ENCODE measurements around the gene C21orf91.
A peak's percentile ranks its signal among the peaks of the same experiment; 100 is the strongest.

The C21orf91 gene

DNA sequence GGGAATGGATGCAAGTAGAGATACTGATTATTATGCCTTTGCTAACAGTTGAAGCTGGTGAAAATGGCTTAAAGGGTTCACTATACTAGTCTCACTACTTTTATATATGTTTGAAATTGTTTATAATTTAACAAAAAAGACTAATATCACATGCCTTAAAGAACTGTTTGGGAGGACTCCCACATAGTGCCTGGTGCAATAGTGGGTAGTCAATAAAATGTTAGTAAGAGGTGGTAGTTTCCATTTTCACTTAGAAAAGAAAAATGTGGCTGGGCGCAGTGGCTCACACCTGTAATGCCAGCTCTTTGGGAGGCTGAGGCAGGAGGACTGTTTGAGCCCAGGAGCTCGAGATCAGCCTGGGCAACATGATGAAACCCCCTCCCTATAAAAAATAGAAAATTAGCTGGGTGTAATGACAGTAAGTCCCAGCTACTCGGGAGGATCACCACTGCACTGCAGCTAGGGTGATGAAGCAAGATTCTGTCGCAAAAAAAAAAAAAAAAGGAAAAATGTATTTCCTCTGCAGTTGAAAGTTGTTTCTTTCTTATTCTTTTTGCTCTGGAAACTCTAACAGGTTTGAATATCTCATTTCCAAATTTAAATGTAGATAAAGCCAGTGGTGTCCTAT, 24.5 kb downstream of the C21orf91 start:
- TF ChIP-seq, protein P1, sequence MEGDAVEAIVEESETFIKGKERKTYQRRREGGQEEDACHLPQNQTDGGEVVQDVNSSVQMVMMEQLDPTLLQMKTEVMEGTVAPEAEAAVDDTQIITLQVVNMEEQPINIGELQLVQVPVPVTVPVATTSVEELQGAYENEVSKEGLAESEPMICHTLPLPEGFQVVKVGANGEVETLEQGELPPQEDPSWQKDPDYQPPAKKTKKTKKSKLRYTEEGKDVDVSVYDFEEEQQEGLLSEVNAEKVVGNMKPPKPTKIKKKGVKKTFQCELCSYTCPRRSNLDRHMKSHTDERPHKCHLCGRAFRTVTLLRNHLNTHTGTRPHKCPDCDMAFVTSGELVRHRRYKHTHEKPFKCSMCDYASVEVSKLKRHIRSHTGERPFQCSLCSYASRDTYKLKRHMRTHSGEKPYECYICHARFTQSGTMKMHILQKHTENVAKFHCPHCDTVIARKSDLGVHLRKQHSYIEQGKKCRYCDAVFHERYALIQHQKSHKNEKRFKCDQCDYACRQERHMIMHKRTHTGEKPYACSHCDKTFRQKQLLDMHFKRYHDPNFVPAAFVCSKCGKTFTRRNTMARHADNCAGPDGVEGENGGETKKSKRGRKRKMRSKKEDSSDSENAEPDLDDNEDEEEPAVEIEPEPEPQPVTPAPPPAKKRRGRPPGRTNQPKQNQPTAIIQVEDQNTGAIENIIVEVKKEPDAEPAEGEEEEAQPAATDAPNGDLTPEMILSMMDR (IDR thresholded peaks at IDR 0.05; ENCODE audit: low read depth, low read length, missing control alignments), result no peak
- H3K4me3 ChIP-seq (ENCODE audit: low read depth, low read length), result no peak overlapping the region
- no peak for DNase-seq (ENCODE audit: low read depth)

DNA sequence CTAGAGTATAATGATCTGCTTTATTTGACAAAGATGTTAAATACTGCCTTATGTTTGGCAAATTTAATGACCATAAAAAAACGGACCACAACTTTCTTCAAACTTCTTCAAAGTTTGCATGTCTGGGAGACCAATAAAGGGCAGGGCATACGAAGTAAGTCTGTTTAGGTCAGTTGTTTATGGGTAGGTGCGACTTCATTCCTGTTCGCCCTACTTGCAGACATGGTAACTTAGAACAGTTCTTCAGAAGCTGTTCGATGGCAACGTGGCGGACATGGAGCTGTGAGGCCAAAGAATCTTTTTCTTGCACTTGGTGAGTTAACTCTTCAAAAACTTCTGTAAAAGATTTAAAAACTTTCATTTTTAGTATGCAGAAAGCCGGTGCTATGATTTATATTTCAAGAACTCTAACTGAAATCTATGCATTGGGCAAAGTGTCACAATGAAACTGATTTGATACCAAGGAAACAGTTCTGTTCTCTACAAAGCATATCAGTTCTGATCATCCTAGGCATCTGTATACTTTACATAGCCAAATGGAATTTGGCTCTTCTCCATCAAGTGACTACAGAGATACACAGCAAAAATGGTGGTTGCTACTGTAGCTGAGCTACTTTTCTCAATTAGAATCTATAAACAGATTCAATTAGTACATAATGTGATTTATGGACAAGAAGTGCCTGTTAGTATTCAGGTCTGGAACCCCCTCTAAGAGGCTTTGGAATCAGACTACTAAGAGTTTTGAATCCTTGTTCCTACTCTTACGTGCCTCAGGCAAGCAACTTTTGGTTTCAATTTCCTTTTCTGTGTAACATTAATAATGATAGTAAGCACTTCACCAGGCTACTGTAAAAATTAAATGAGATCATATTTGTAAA, 25.7 kb downstream of the C21orf91 start:
- DNase-seq (ENCODE audit: low read depth), result no peak
- peak overlapping the region; percentile 44; the same call in 1 of the 2 replicates for H3K4me3 ChIP-seq (ENCODE audit: low read depth, low read length)
- TF ChIP-seq, protein P1 (IDR thresholded peaks at IDR 0.05; ENCODE audit: low read depth, low read length, missing control alignments), result no peak

DNA sequence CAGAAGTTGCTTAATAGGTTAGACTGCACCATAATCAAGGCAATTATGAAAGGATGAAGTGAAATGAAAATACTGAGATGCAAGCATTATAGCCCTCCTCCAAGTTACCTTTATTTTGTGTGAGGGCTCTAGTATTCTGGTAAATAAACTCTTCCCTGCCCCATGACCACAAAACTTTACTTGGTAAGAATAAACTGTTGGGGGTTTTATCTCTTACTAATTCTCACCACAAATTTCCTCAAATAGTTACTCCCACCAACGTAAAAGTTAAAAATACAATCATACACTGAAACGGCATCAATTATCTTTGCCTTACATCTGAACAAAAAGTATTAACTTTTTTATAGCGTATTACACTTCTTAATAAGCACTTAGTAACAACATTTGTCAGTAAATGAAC, 29.5 kb downstream of the C21orf91 start:
- TF ChIP-seq, protein P1 (IDR thresholded peaks at IDR 0.05; ENCODE audit: low read depth, low read length, missing control alignments), result no peak
- H3K4me3 ChIP-seq (ENCODE audit: low read depth, low read length), result no peak overlapping the region
- no peak for DNase-seq (ENCODE audit: low read depth)

DNA sequence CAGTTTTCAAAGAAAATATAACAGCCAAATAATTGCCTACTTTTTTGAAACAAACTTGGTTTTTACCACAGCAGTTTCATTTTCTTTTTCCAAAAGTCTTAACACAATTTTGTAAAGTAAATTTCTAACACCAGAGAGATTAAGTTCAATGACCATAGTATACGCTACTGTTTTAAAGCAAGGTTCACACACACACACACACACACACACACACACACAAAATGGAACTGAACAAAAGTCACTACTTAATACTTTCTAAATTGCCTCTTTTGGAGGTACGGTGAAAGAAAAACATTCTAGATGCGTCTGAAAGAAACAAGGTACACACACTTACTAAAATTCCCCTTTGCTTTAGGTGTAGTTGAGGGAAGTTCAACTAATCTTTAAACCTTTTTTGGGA, 30.1 kb downstream of the C21orf91 start:
- TF ChIP-seq, protein P1 (IDR thresholded peaks at IDR 0.05; ENCODE audit: low read depth, low read length, missing control alignments), result no peak

DNA sequence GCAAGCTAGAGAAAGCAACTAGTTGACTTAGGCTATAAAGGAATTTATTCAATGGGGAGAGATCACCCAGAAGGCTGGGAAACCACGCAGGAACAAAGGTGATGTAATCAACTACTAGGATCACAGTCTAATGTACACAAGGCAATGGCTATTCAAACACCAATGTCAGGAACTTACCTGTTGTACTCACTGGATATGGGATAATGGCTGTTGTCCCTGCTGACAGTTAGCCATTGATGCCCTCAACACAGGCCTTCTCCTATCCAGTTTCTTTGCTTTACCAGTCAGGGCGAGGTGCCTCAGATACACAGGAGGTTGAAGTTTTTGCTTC, 32.3 kb downstream of the C21orf91 start:
- no peak for DNase-seq (ENCODE audit: low read depth)
- no peak overlapping the region for H3K4me3 ChIP-seq (ENCODE audit: low read depth, low read length)
- TF ChIP-seq, protein P1 (IDR thresholded peaks at IDR 0.05; ENCODE audit: low read depth, low read length, missing control alignments), result no peak

More for the DNA sequence above, 30.1 kb downstream of the C21orf91 start:
- no peak for DNase-seq (ENCODE audit: low read depth)
- H3K4me3 ChIP-seq (ENCODE audit: low read depth, low read length), result no peak overlapping the region

DNA sequence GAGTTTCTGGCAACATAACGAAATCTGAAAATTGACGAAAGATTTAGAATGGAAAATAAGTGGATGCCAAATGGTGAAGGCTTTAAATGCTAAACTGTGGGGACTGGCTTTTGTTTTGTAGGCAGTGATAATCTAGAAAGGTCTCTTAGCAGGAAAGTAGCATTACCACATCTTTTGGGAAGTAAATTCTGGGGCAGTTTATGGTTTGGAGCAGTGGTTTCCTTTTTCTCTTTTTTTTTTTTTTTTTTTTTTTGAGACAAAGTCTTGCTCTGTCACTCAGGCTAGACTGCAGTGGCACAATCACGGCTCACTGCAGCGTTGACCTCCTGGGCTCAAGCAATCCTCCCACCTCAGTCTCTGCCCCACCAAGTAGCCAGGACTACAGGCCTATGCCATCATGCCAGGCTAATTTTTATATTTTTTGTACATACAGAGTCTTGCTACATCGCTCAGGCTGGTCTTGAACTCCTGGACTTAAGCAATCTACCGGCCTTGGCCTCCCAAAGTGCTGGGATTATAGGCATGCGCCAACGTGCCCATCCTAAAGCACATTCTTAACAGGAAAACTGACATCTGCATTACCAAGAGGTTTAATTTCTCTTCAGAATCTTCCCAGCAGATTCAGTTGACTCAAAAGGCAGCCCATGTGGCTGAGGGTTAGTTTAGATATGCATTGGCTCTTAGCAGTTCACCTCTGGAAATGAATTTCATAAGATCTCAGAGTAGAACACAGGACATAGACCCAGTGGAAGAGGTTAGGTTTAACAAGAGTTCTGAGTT, 32.9 kb downstream of the C21orf91 start:
- no peak for DNase-seq (ENCODE audit: low read depth)
- TF ChIP-seq, protein P1 (IDR thresholded peaks at IDR 0.05; ENCODE audit: low read depth, low read length, missing control alignments), result no peak
- no peak overlapping the region for H3K4me3 ChIP-seq (ENCODE audit: low read depth, low read length)
